Stimulated activated effector memory CD8-positive, alpha-beta T cell treated with anti-CD3 and anti-CD28 coated beads, Interleukin-12 subunit alpha, Interleukin-12 subunit beta, amount 100 ng/mL, for 72 hours (primary cell): ENCODE measurements around the gene CD160.
"Not testable (repeated sequence)": the region's sequence is repeated elsewhere in the genome, so short reads cannot be mapped to it uniquely, and the experiment has no call there.

ENCODE experiments used
- ATAC-seq: fragments of 150-1000 bp; cut with Tn5 transposase; 2 replicates; pipeline ENCODE4 v1.10.0; 2021
- DNase-seq, 2 donors: peaks; one replicate each; pipeline ENCODE4 v3.0.0; 2021 to 2022; ENCODE audit warnings: low spot score in 2 of 2
- H3K27ac Mint-ChIP-seq: one replicate; pipeline ENCODE4 v1.8.0; 2022; ENCODE audit warnings: mild to moderate bottlenecking, mixed read lengths
- H3K36me3 Mint-ChIP-seq: one replicate; pipeline ENCODE4 v1.8.0; 2022; ENCODE audit warnings: mild to moderate bottlenecking, mixed read lengths
- H3K4me1 Mint-ChIP-seq: one replicate; pipeline ENCODE4 v1.8.0; 2022; ENCODE audit warnings: mixed read lengths
- H3K4me3 Mint-ChIP-seq: one replicate; pipeline ENCODE4 v1.8.0; 2022; ENCODE audit warnings: mild to moderate bottlenecking, mixed read lengths
- H3K9me3 Mint-ChIP-seq: one replicate; pipeline ENCODE4 v1.8.0; 2022; ENCODE audit warnings: mixed read lengths

The CD160 gene

GRCh38 chr1:145726193-145726592 lies 6.9 kb downstream of the CD160 start:
- H3K4me1 Mint-ChIP-seq, result peaks cover 11% of the 10 kb centered on the region
- not testable (repeated sequence) for H3K9me3 Mint-ChIP-seq, H3K27ac Mint-ChIP-seq, H3K36me3 Mint-ChIP-seq, ATAC-seq, DNase-seq, H3K4me3 Mint-ChIP-seq

GRCh38 chr1:145729196-145729595 lies 9.9 kb downstream of the CD160 start:
- ATAC-seq (no peak), DNase-seq (no peak)
- H3K27ac Mint-ChIP-seq, result no peak overlapping the region
- H3K36me3 Mint-ChIP-seq, result no peaks in the 10 kb centered on the region
- no peaks in the 10 kb centered on the region for H3K4me1 Mint-ChIP-seq
- H3K4me3 Mint-ChIP-seq, result no peak overlapping the region
- H3K9me3 Mint-ChIP-seq, result no peaks in the 10 kb centered on the region

GRCh38 chr1:145729666-145730436 lies 10.6 kb downstream of the CD160 start:
- no peak overlapping the region for H3K27ac Mint-ChIP-seq
- no peaks in the 10 kb centered on the region for H3K4me1 Mint-ChIP-seq
- H3K4me3 Mint-ChIP-seq, result no peak overlapping the region
- DNase-seq, result no peak
- H3K9me3 Mint-ChIP-seq, result no peaks in the 10 kb centered on the region
- ATAC-seq, result no peak
- no peaks in the 10 kb centered on the region for H3K36me3 Mint-ChIP-seq

DNA sequence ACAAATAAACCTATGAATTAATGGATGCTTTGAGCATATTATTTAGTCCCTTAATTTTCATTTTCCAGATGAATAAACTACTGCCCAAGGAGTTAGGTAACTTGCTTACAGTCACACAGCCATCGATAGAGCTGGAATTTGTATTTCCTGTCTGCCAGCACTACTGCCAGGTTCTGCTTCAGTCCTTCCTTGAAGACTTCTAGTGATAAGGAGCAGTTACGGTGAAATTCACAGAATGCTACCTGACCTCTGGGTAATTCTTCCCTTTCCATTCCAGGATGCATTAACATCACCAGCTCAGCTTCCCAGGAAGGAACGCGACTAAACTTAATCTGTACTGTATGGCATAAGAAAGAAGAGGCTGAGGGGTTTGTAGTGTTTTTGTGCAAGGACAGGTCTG lies 11.2 kb downstream of the CD160 start:
- no peaks in the 10 kb centered on the region for H3K9me3 Mint-ChIP-seq
- no peaks in the 10 kb centered on the region for H3K36me3 Mint-ChIP-seq
- DNase-seq (no peak), ATAC-seq (no peak)
- H3K27ac Mint-ChIP-seq, result no peak overlapping the region
- H3K4me1 Mint-ChIP-seq, result no peaks in the 10 kb centered on the region
- H3K4me3 Mint-ChIP-seq, result no peak overlapping the region

DNA sequence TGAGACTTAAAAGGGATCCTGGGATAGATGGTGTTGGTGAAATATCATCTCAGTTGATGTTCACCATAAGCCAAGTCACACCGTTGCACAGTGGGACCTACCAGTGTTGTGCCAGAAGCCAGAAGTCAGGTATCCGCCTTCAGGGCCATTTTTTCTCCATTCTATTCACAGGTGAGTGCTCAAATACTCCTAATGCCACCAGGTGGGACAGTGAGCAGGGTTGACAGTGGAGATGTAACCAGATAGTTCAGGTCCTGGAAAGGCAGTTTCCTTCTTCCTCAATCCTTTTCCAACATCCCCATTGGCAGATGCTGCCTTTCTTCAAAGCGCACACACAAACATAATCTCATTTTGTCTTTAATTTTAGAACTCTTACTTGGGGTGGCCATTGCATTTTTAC lies 11.6 kb downstream of the CD160 start:
- Mint-ChIP-seq H3K4me1 (no peaks in the 10 kb centered on the region), H3K36me3 (no peaks in the 10 kb centered on the region), H3K9me3 (no peaks in the 10 kb centered on the region), H3K27ac (no peak overlapping the region), H3K4me3 (no peak overlapping the region)
- DNase-seq (no peak), ATAC-seq (no peak)

DNA sequence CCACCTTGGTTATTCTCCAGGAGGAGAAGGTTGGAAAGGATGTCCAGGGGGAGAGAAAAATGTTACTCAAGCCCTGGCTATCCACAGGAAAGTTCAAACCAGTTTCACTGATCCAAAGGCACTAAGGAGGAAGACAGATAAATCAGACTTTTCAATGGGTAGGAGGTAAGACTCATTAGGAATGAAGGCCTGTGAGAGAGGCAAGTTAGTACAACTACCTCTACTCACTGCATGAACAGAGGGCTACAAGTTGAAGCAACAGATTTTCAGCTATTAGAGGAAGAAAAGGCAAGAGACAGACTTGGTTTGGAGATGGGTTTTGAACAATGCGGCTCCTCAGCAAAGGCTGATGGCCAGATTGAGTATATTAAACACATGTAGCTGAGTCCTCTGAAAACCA lies 16.9 kb downstream of the CD160 start:
- Mint-ChIP-seq H3K4me3 (no peak overlapping the region), H3K36me3 (no peaks in the 10 kb centered on the region), H3K27ac (no peak overlapping the region), H3K9me3 (no peaks in the 10 kb centered on the region), H3K4me1 (no peaks in the 10 kb centered on the region)
- DNase-seq (no peak), ATAC-seq (no peak)

- H3K27ac Mint-ChIP-seq, result no peak overlapping the region
- H3K4me1 Mint-ChIP-seq, result no peaks in the 10 kb centered on the region
- no peak overlapping the region for H3K4me3 Mint-ChIP-seq
- peaks cover 38% of the 10 kb centered on the region for H3K36me3 Mint-ChIP-seq
- ATAC-seq, result no peak
- no peaks in the 10 kb centered on the region for H3K9me3 Mint-ChIP-seq
- DNase-seq, result no peak
Observed at GRCh38 chr1:145740269-145740668, 21.0 kb downstream of the CD160 start.

DNA sequence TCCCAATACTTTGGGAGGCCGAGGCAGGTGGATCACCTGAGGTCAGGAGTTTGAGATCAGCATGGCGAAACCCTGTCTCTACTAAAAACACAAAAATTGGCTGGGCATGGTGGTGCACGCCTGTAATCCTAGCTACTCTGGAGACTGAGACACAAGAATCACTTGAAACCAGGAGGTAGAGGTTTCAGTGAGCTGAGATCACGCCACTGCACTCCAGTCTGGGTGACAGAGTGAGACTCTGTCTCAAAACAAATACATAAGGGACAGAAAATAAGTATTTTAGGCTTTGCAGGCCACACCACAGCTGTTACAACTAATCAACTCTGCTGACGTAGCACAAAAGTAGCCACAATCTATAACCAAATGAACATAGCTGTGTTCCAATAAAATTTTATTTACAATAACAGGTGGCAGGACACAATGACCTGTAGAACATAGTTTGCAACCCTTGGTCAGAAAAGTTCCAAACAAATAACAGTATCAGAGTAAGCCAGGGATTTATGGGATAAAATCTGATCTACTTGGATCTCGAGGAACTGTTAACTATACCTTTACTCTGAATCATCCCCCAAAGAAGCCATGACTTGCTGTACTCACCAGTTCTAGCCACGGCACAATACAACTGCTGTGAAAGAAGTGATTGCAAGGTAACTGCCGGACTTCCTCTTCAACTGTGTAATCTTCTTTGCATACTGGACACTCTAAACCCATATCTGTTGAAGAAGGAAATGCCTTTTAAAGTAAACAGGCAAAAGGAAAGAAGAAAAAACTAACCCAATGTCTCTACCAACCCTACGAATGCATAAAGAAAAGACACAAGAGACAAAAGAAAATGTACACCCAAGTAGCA lies 28.3 kb downstream of the CD160 start:
- Mint-ChIP-seq H3K27ac (peak overlapping the region; percentile 68), H3K4me1 (no peaks in the 10 kb centered on the region), H3K4me3 (no peak overlapping the region), H3K9me3 (no peaks in the 10 kb centered on the region), H3K36me3 (peaks cover 99% of the 10 kb centered on the region)
- no peak for DNase-seq
- ATAC-seq, result no peak

- DNase-seq, result no peak
- H3K4me1 Mint-ChIP-seq, result no peaks in the 10 kb centered on the region
- no peak overlapping the region for H3K4me3 Mint-ChIP-seq
- no peak overlapping the region for H3K27ac Mint-ChIP-seq
- peaks cover 90% of the 10 kb centered on the region for H3K36me3 Mint-ChIP-seq
- no peaks in the 10 kb centered on the region for H3K9me3 Mint-ChIP-seq
- no peak for ATAC-seq
Observed at GRCh38 chr1:145750426-145750825, 31.1 kb downstream of the CD160 start.

DNA sequence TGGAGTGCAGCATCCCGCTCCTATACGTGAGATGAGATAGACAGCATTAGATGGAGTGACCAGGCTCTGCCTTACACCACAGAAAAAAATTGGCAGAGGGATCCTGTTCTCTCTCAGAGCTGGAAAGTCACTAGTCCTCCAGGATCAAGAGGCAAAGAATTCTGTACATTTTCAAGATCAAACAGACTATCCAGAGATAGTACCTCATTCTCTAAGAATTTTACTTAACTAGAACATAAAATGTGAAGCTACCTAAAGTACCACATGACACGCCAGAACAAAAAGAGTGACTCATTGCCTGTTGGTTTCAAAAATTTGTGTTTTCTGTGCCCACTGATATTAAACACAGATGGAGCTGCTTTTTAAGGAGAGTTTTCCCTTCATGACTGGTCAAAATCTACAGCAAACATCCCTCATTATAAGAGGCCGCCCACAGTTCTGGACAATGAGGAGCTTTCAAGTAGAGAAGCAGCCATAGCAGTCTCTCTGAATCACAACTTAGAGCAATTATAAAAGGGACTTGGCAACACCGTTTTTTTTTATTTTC lies 32.3 kb downstream of the CD160 start:
- no peak overlapping the region for H3K4me3 Mint-ChIP-seq
- peak overlapping the region; percentile 70 for H3K27ac Mint-ChIP-seq
- ATAC-seq (no peak), DNase-seq (no peak)
- H3K9me3 Mint-ChIP-seq, result no peaks in the 10 kb centered on the region
- peaks cover 89% of the 10 kb centered on the region for H3K36me3 Mint-ChIP-seq
- no peaks in the 10 kb centered on the region for H3K4me1 Mint-ChIP-seq

GRCh38 chr1:145757420-145757819 lies 38.1 kb downstream of the CD160 start:
- H3K27ac Mint-ChIP-seq, result peak overlapping the region; percentile 72

DNA sequence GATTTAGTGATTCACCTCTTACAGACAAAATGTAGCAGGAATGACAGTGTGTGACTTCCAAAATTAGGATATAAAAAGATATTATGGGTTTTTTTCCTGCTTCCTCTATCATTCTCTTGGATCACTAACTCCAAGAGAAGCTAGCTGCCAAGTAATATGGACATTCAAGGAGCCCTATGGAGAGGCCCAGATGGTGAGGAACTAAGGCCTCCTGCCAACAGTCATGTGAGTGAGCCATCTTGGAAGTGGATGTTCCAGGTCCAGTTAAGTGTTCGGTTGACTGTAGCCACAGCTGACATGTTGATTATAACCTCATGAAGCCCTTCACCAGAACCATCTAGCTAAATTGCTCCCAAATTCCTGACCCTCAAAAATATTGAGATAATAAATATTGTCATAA lies 38.8 kb downstream of the CD160 start:
- Mint-ChIP-seq H3K4me3 (no peak overlapping the region), H3K4me1 (peaks cover 6% of the 10 kb centered on the region), H3K9me3 (no peaks in the 10 kb centered on the region), H3K27ac (no peak overlapping the region), H3K36me3 (peaks cover 73% of the 10 kb centered on the region)
- no peak for ATAC-seq
- no peak for DNase-seq

More at GRCh38 chr1:145757420-145757819, 38.1 kb downstream of the CD160 start:
- H3K36me3 Mint-ChIP-seq, result peaks cover 76% of the 10 kb centered on the region
- H3K4me1 Mint-ChIP-seq, result peaks cover 6% of the 10 kb centered on the region
- H3K4me3 Mint-ChIP-seq, result no peak overlapping the region
- H3K9me3 Mint-ChIP-seq, result no peaks in the 10 kb centered on the region
- DNase-seq (no peak), ATAC-seq (no peak)

- H3K36me3 Mint-ChIP-seq, result peaks cover 74% of the 10 kb centered on the region
- peaks cover 6% of the 10 kb centered on the region for H3K4me1 Mint-ChIP-seq
- no peak overlapping the region for H3K27ac Mint-ChIP-seq
- no peaks in the 10 kb centered on the region for H3K9me3 Mint-ChIP-seq
- DNase-seq (no peak), ATAC-seq (no peak)
- H3K4me3 Mint-ChIP-seq, result no peak overlapping the region
Observed at GRCh38 chr1:145758575-145758974, 39.3 kb downstream of the CD160 start.

- Mint-ChIP-seq H3K27ac (no peak overlapping the region), H3K36me3 (peaks cover 73% of the 10 kb centered on the region), H3K9me3 (no peaks in the 10 kb centered on the region), H3K4me3 (no peak overlapping the region), H3K4me1 (peaks cover 6% of the 10 kb centered on the region)
- DNase-seq (no peak), ATAC-seq (no peak)
Observed at GRCh38 chr1:145759721-145760120, 40.4 kb downstream of the CD160 start.

DNA sequence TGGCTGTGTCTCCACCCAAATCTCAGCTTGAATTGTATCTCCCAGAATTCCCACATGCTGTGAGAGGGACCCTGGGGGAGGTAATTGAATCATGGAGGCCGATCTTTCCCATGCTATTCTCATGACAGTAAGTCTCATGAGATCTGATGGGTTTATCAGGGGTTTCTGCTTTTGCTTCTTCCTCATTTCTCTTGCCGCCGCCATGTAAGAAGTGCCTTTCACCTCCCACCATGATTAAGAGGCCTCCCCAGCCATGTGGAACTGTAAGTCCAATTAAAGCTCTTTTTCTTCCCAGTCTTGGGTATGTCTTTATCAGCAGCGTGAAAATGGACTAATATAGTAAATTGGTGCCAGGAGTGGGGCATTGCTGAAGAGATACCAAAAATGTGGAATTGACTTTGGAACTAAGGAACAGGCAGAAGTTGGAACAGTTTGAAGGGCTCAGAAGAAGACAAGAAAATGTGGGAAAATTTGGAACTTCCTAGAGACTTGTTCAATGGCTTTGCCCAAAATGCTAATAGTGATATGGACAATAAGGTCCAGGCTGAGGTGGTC lies 41.2 kb downstream of the CD160 start:
- H3K9me3 Mint-ChIP-seq, ATAC-seq, DNase-seq, H3K4me3 Mint-ChIP-seq, H3K27ac Mint-ChIP-seq, H3K4me1 Mint-ChIP-seq: not testable (repeated sequence)
- H3K36me3 Mint-ChIP-seq, result peaks cover 68% of the 10 kb centered on the region
